CD14-positive monocyte (primary cell): Measurements from ENCODE around the gene KLHDC9. TPM values are rescaled to one million over a fixed set of nuclear protein-coding genes. Genes with fewer than 3 reads are reported as not detected.
"Not testable (repeated sequence)": the region's sequence is repeated elsewhere in the genome, so short reads cannot be mapped to it uniquely, and the experiment has no call there.

ENCODE experiments used
- DNase-seq, 3 donors: peaks; one replicate each; pipeline ENCODE4 v3.0.0-alpha.2; 2011 to 2022
- H2AFZ ChIP-seq: 2 replicates; pipeline ENCODE4 v1.6.0; 2012; ENCODE audit warnings: mild to moderate bottlenecking, low read depth, low read length, inconsistent platforms; ENCODE audit not compliant: insufficient read depth, poor library complexity, severe bottlenecking
- H3K27ac ChIP-seq, 2 donors: 1 replicate in 1 of 2; 2 replicates in 1 of 2; pipeline ENCODE4 v1.5.1; 2012 to 2013; ENCODE audit warnings: low read length in 2 of 2, control low read depth in 1 of 2, inconsistent platforms in 1 of 2, low read depth in 1 of 2, mild to moderate bottlenecking in 1 of 2
- H3K27me3 ChIP-seq, 2 donors: one replicate each; pipeline versions ENCODE4 v1.6.0 to v1.6.1; 2011 to 2013; ENCODE audit warnings: low read length in 2 of 2; ENCODE audit not compliant: control insufficient read depth in 2 of 2, insufficient read depth in 2 of 2
- H3K36me3 ChIP-seq, 2 donors: replicated peaks in 1 of 2; 1 replicate in 1 of 2; 2 replicates in 1 of 2; pipeline versions ENCODE4 v1.5.1 to v1.6.1; 2012 to 2013; ENCODE audit warnings: low read length in 2 of 2, control low read depth in 1 of 2, inconsistent platforms in 1 of 2, mild to moderate bottlenecking in 1 of 2; ENCODE audit not compliant: insufficient read depth in 2 of 2, control insufficient read depth in 1 of 2
- H3K4me1 ChIP-seq, 2 donors: 1 replicate in 1 of 2; 2 replicates in 1 of 2; pipeline versions ENCODE4 v1.5.1 to v1.6.1; 2012 to 2013; ENCODE audit warnings: low read length in 2 of 2, control low read depth in 1 of 2, inconsistent platforms in 1 of 2, mild to moderate bottlenecking in 1 of 2, moderate library complexity in 1 of 2; ENCODE audit not compliant: insufficient read depth in 2 of 2, control insufficient read depth in 1 of 2
- H3K4me2 ChIP-seq: replicated peaks from 2 replicates; pipeline ENCODE3; 2012; ENCODE audit warnings: low read length, moderate library complexity, mild to moderate bottlenecking; ENCODE audit not compliant: poor library complexity, severe bottlenecking; ENCODE audit errors: extremely low read depth
- H3K4me3 ChIP-seq, 3 experiments: fragments of 200-600 bp in 1 of 3; sonication (generic) in 1 of 3; replicated peaks in 1 of 3; 1 replicate in 2 of 3; 2 replicates in 1 of 3; pipeline ENCODE4 v1.5.1; 2011 to 2013; ENCODE audit warnings: low read length in 3 of 3, mild to moderate bottlenecking in 3 of 3, control low read depth in 2 of 3, low read depth in 2 of 3, inconsistent platforms in 1 of 3, moderate library complexity in 1 of 3
- H3K79me2 ChIP-seq: 2 replicates; pipeline ENCODE4 v1.6.0; 2012; ENCODE audit warnings: mild to moderate bottlenecking, control low read depth, inconsistent platforms, low read length, moderate library complexity; ENCODE audit not compliant: insufficient read depth
- H3K9ac ChIP-seq: 2 replicates; pipeline ENCODE4 v1.6.0; 2017; ENCODE audit warnings: low read length, mild to moderate bottlenecking; ENCODE audit not compliant: insufficient read depth, poor library complexity, severe bottlenecking
- H3K9me3 ChIP-seq, 2 donors: replicated peaks in 1 of 2; 1 replicate in 1 of 2; 2 replicates in 1 of 2; pipeline versions ENCODE4 v1.5.1 to v1.6.1; 2012 to 2013; ENCODE audit warnings: low read length in 2 of 2, control low read depth in 1 of 2; ENCODE audit not compliant: control insufficient read depth in 1 of 2, insufficient read depth in 1 of 2
- H4K20me1 ChIP-seq: 2 replicates; pipeline ENCODE4 v1.6.0; 2012; ENCODE audit warnings: mild to moderate bottlenecking, low read length, control low read depth, moderate library complexity; ENCODE audit not compliant: insufficient read depth
- H3K27ac Mint-ChIP-seq, 7 donors: one replicate each; pipeline ENCODE4 v1.8.0; 2020; ENCODE audit warnings: mild to moderate bottlenecking in 7 of 7, mixed read lengths in 7 of 7, moderate library complexity in 6 of 7, inconsistent platforms in 2 of 7
- H3K27me3 Mint-ChIP-seq, 3 donors: one replicate each; pipeline ENCODE4 v1.8.0; 2021 to 2022; ENCODE audit warnings: low read depth in 3 of 3, mild to moderate bottlenecking in 3 of 3, mixed read lengths in 3 of 3, moderate library complexity in 3 of 3, inconsistent platforms in 1 of 3
- H3K36me3 Mint-ChIP-seq, 2 donors: one replicate each; pipeline ENCODE4 v1.8.0; 2020; ENCODE audit warnings: mixed read lengths in 2 of 2, inconsistent platforms in 1 of 2, mild to moderate bottlenecking in 1 of 2
- H3K4me1 Mint-ChIP-seq: one replicate; pipeline ENCODE4 v1.8.0; 2020; ENCODE audit warnings: mild to moderate bottlenecking, mixed read lengths
- H3K4me3 Mint-ChIP-seq, 2 donors: one replicate each; pipeline ENCODE4 v1.8.0; 2020; ENCODE audit warnings: mild to moderate bottlenecking in 2 of 2, mixed read lengths in 2 of 2, moderate library complexity in 1 of 2
- H3K9me3 Mint-ChIP-seq, 7 donors: one replicate each; pipeline ENCODE4 v1.8.0; 2020 to 2022; ENCODE audit warnings: mixed read lengths in 7 of 7, mild to moderate bottlenecking in 6 of 7, moderate library complexity in 6 of 7, inconsistent platforms in 2 of 7
- WGBS: methylation state at CpG from one replicate; pipeline ENCODE4 v1.1.5; 2013; ENCODE audit warnings: missing lambda C conversion rate; ENCODE audit not compliant: insufficient coverage; 5-methylcytosine and 5-hydroxymethylcytosine counted together
- intact Hi-C, 2 donors: fragments of 100-400 bp; cut with micrococcal nuclease; formaldehyde crosslinking; loops; one replicate each; pipeline versions ENCODE4 v1.15.0 to v1.15.1; 2023
- polyA plus RNA-seq, 3 donors: library from polyadenylated mRNA; depleted of rRNA in 1 of 3; unstranded in 2 of 3; stranded (reverse) in 1 of 3; fragments of 300-500 nt in 2 of 3; fragments of >200 nt in 1 of 3; fragmentation: Illumina TruSeq in 2 of 3; gene quantifications; 1 replicate in 2 of 3; 2 replicates in 1 of 3; pipeline ENCODE4 v1.2.3, GENCODE V29; 2012 to 2021
- TF ChIP-seq, protein P1 (sequence below): fragments of 200-600 bp; IDR thresholded peaks from one replicate; pipeline ENCODE4 v1.8.0; 2022; ENCODE audit warnings: antibody characterized with exemption, mild to moderate bottlenecking

KLHDC9 gene
- polyA plus RNA-seq, 3 donors: 0.08 TPM; not detected in 2

DNA sequence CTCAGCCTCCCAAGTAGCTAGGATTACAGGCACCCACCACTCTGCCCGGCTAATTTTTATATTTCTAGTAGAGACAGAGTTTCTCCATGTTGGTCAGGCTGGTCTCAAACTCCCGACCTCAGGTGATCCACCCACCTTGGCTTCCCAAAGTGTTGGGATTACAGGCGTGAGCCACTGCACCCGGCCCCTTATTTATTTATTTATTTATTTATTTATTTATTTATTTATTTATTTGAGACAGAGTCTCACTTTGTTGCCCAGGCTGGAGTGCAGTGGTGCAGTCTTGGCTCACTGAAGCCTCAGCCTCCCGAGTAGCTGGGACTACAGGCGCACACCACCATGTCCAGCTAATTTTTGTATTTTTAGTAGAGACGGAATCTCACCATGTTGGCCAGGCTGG, 32.5 kb upstream of the KLHDC9 start:
- Histone ChIP-seq H3K4me2 (peak overlapping the region; percentile 84), H3K27ac (peak overlapping the region; percentile 93 to 97), H3K79me2 (peaks cover 92% of the 10 kb centered on the region), H3K4me1 (peaks cover 38 to 49% of the 10 kb centered on the region in 2 donors), H4K20me1 (peaks cover 60% of the 10 kb centered on the region), H3K36me3 (peaks cover 21 to 45% of the 10 kb centered on the region in 2 donors), H3K4me3 (peak overlapping the region in 1 of 3 experiments; percentile 96)
- intact Hi-C loops: loop anchor here (1.0 to 5.0 kb wide), 2 partner anchors 18 to 52 kb away; partner anchors contain the start of genes NIT1 (in 1 of the 2) and PFDN2 (in 1 of the 2)
- not testable (repeated sequence) for H3K27me3 ChIP-seq, H3K9ac ChIP-seq, DNase-seq, H3K9me3 ChIP-seq, H3K4me3 Mint-ChIP-seq, H2AFZ ChIP-seq, H3K9me3 Mint-ChIP-seq, H3K27me3 Mint-ChIP-seq
- WGBS: 100% methylated on average over 2 of the region's 7 CpGs
- peaks cover 33 to 65% of the 10 kb centered on the region in 2 donors for H3K36me3 Mint-ChIP-seq
- peak overlapping the region in 6 of 7 donors; percentile 50 to 100 (median 99) for H3K27ac Mint-ChIP-seq
- peaks cover 57% of the 10 kb centered on the region for H3K4me1 Mint-ChIP-seq

DNA sequence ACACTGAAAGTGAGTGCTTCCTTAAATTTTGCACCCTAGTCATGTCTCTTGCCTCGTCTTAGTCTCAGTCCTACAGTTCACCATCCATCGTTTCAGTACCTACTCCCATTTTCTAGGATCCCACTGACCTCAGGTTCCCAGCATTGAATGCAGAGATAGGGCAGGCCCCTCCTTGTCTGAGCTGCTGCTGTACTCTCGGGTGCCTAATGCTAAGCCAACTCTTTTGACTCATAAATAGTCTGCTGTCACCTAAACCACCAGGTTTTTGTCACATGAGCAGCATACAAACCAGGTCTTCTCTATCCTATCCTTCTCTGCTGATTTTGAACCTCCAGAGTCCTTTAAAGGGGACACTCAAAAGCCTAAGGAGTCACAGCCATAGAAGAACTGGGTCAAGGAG, 31.5 kb upstream of the KLHDC9 start:
- H3K9me3 Mint-ChIP-seq: peaks cover 0 to 2% (median 0%) of the 10 kb centered on the region in 7 donors
- H3K4me2 ChIP-seq: peak overlapping the region; percentile 84
- H3K27ac Mint-ChIP-seq: peak overlapping the region; percentile 98 to 100 (median 99)
- intact Hi-C loops: loop anchor here (1.0 to 5.0 kb wide), 2 partner anchors 19 to 51 kb away; partner anchors contain the start of genes NIT1 (in 1 of the 2) and PFDN2 (in 1 of the 2)
- H3K4me3 ChIP-seq: peak overlapping the region; percentile 1 to 96 (median 10)
- H3K9ac ChIP-seq: peak overlapping the region; percentile 32
- H3K9me3 ChIP-seq: no peaks in the 10 kb centered on the region
- 38% methylated on average over 3 of the region's 3 CpGs for WGBS
- peaks cover 67% of the 10 kb centered on the region for H3K4me1 Mint-ChIP-seq
- peaks cover 88% of the 10 kb centered on the region for H3K79me2 ChIP-seq
- TF ChIP-seq, protein P1, sequence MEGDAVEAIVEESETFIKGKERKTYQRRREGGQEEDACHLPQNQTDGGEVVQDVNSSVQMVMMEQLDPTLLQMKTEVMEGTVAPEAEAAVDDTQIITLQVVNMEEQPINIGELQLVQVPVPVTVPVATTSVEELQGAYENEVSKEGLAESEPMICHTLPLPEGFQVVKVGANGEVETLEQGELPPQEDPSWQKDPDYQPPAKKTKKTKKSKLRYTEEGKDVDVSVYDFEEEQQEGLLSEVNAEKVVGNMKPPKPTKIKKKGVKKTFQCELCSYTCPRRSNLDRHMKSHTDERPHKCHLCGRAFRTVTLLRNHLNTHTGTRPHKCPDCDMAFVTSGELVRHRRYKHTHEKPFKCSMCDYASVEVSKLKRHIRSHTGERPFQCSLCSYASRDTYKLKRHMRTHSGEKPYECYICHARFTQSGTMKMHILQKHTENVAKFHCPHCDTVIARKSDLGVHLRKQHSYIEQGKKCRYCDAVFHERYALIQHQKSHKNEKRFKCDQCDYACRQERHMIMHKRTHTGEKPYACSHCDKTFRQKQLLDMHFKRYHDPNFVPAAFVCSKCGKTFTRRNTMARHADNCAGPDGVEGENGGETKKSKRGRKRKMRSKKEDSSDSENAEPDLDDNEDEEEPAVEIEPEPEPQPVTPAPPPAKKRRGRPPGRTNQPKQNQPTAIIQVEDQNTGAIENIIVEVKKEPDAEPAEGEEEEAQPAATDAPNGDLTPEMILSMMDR: no peak
- H3K27me3 Mint-ChIP-seq: peaks cover 0 to 2% (median 1%) of the 10 kb centered on the region in 3 donors
- peak overlapping the region; percentile 99 for H3K4me3 Mint-ChIP-seq
- H3K27me3 ChIP-seq: no peaks in the 10 kb centered on the region
- peak overlapping the region; percentile 93 to 97 for H3K27ac ChIP-seq
- H3K36me3 ChIP-seq: peaks cover 16 to 35% of the 10 kb centered on the region in 2 donors
- peaks cover 30 to 56% of the 10 kb centered on the region in 2 donors for H3K36me3 Mint-ChIP-seq
- peaks cover 50% of the 10 kb centered on the region for H4K20me1 ChIP-seq
- peaks cover 48 to 59% of the 10 kb centered on the region in 2 donors for H3K4me1 ChIP-seq
- no peak overlapping the region for H2AFZ ChIP-seq
- DNase-seq: peak in 1 of 3 donors; percentile 21
